Activated CD4-positive, alpha-beta memory T cell treated with anti-CD3 and anti-CD28 coated beads, Interleukin-2, amount 10 ng/mL, durations not matched to agents 7 days and 5 days (primary cell): ENCODE measurements around the gene UGT2B10. TPM values are rescaled to one million over a fixed set of nuclear protein-coding genes. Genes with fewer than 3 reads are reported as not detected.

Experiments
- CTCF ChIA-PET: fragments of 350-600 bp; sonication (Branson Sonifier 250); formaldehyde crosslinking; loops from one replicate; lab custom pipeline; 2021; ENCODE audit warnings: antibody characterized with exemption, inconsistent platforms; lab: Charles Lee
- POLR2A ChIA-PET: fragments of 350-600 bp; sonication (Branson Sonifier 250); formaldehyde crosslinking; loops from one replicate; lab custom pipeline; 2021; ENCODE audit warnings: antibody characterized with exemption; lab: Charles Lee
- DNase-seq: peaks from one replicate; pipeline ENCODE4 v3.0.0-alpha.2; 2020
- H3K27ac Mint-ChIP-seq: one replicate; pipeline ENCODE4 v1.8.0; 2021; ENCODE audit warnings: mild to moderate bottlenecking, mixed read lengths
- H3K27me3 Mint-ChIP-seq: one replicate; pipeline ENCODE4 v1.8.0; 2021; ENCODE audit warnings: mixed read lengths
- H3K36me3 Mint-ChIP-seq: one replicate; pipeline ENCODE4 v1.8.0; 2021; ENCODE audit warnings: low read depth, mixed read lengths
- H3K4me1 Mint-ChIP-seq: one replicate; pipeline ENCODE4 v1.8.0; 2021; ENCODE audit warnings: mixed read lengths
- H3K4me3 Mint-ChIP-seq: one replicate; pipeline ENCODE4 v1.8.0; 2021; ENCODE audit warnings: mild to moderate bottlenecking, mixed read lengths
- H3K9me3 Mint-ChIP-seq: one replicate; pipeline ENCODE4 v1.8.0; 2021; ENCODE audit warnings: mixed read lengths
- total RNA-seq, 2 experiments: library from RNA; stranded (reverse); gene quantifications; one replicate each; pipeline ENCODE4 v1.2.3, GENCODE V29; 2021

UGT2B10 gene
- total RNA-seq, 2 experiments from 2014 or later: not detected

- ChIA-PET POLR2A (no interaction called here), CTCF (no interaction called here)
- H3K4me3 Mint-ChIP-seq: no peak overlapping the region
- no peaks in the 10 kb centered on the region for H3K9me3 Mint-ChIP-seq
- H3K27me3 Mint-ChIP-seq: no peaks in the 10 kb centered on the region
- H3K36me3 Mint-ChIP-seq: no peaks in the 10 kb centered on the region
- H3K4me1 Mint-ChIP-seq: no peaks in the 10 kb centered on the region
- H3K27ac Mint-ChIP-seq: no peak overlapping the region
- DNase-seq: no peak
Observed at GRCh38 chr4:68878048-68878447, 62.3 kb downstream of the UGT2B10 start.

Other genes starting within 250 kb of the UGT2B10 start
- not detected for gene UGT2B17, start 239.7 kb upstream of the UGT2B10 start, total RNA-seq
- gene UGT2B15, start 145.3 kb upstream of the UGT2B10 start, total RNA-seq: not detected
- gene UGT2A3, start 135.8 kb downstream of the UGT2B10 start, total RNA-seq: not detected